Calu3 (cell line): ENCODE data around the gene DNAJC4. TPM values are rescaled to one million over a fixed set of nuclear protein-coding genes. Genes with fewer than 3 reads are reported as not detected.

ENCODE experiments used
- BruUV-seq: library from RNA; stranded (reverse); fragments of 400-500 nt; replicated peaks from 2 replicates; lab custom pipeline; 2021; lab: Mats Ljungman, UMichigan
- CTCF ChIA-PET: fragments of 300-600 bp; sonication (Branson Sonifier 250); formaldehyde crosslinking; loops from one replicate; lab custom pipeline; 2022; ENCODE audit warnings: antibody characterized with exemption; lab: Charles Lee
- DNase-seq: peaks from one replicate; pipeline ENCODE4 v3.0.0; 2022
- H3K27ac Mint-ChIP-seq: one replicate; pipeline ENCODE4 v1.8.0; 2022; ENCODE audit warnings: mixed read lengths; ENCODE audit not compliant: unreplicated experiment
- H3K27me3 Mint-ChIP-seq: one replicate; pipeline ENCODE4 v1.8.0; 2022; ENCODE audit warnings: mixed read lengths; ENCODE audit not compliant: unreplicated experiment
- H3K36me3 Mint-ChIP-seq: one replicate; pipeline ENCODE4 v1.8.0; 2022; ENCODE audit warnings: mild to moderate bottlenecking, moderate library complexity, mixed read lengths; ENCODE audit not compliant: insufficient read depth, unreplicated experiment
- H3K4me1 Mint-ChIP-seq: one replicate; pipeline ENCODE4 v1.8.0; 2022; ENCODE audit warnings: mild to moderate bottlenecking, low read depth, mixed read lengths; ENCODE audit not compliant: unreplicated experiment
- H3K4me3 Mint-ChIP-seq: one replicate; pipeline ENCODE4 v1.8.0; 2022; ENCODE audit warnings: mild to moderate bottlenecking, low read depth, moderate library complexity, mixed read lengths; ENCODE audit not compliant: unreplicated experiment
- H3K9me3 Mint-ChIP-seq: one replicate; pipeline ENCODE4 v1.8.0; 2022; ENCODE audit warnings: low read depth, mixed read lengths; ENCODE audit not compliant: unreplicated experiment
- CTCF ChIP-seq: fragments of 200-600 bp; IDR thresholded peaks from one replicate; pipeline ENCODE4 v1.8.0; 2022; ENCODE audit warnings: antibody characterized with exemption; ENCODE audit not compliant: unreplicated experiment
- intact Hi-C: fragments of 100-400 bp; cut with micrococcal nuclease; formaldehyde crosslinking; loops from one replicate; pipeline ENCODE4 v1.10.0; 2022; ENCODE audit not compliant: unreplicated experiment
- total RNA-seq: library from RNA; stranded (reverse); gene quantifications from 2 replicates; pipeline ENCODE4 v1.2.3, GENCODE V29; 2022

Gene DNAJC4
- total RNA-seq, 1 experiment from 2014 or later = 26.6 TPM

- TF ChIP-seq CTCF = no peak
- Mint-ChIP-seq H3K4me3 (no peak within 1 kb of the TSS), H3K4me1 (peaks cover 9% of the 10 kb centered on the region), H3K27ac (no peak within 1 kb of the TSS), H3K27me3 (no peaks in the 10 kb centered on the region), H3K36me3 (peaks cover 80% of the 10 kb centered on the region), H3K9me3 (no peaks in the 10 kb centered on the region)
- BruUV-seq = no TSS peak
- intact Hi-C loops = no loop called here
- CTCF ChIA-PET = interaction anchor here (0.5 kb wide), 1 partner anchor 923 kb away, joined by 3 read pairs; no protein-coding TSS in a partner anchor
- no peak for DNase-seq
Measured at GRCh38 chr11:64206457-64207255, 23.7 kb upstream of the DNAJC4 start, which contains the start of gene FERMT3. Gene FERMT3, plus strand, starts transcription at chr11:64206721. Its CDS starts 644 bp downstream, at chr11:64207365.

- no peak for DNase-seq
- H3K4me3 Mint-ChIP-seq = no peak overlapping the region
Measured at GRCh38 chr11:64207256-64208085, 22.9 kb upstream of the DNAJC4 start.

DNA sequence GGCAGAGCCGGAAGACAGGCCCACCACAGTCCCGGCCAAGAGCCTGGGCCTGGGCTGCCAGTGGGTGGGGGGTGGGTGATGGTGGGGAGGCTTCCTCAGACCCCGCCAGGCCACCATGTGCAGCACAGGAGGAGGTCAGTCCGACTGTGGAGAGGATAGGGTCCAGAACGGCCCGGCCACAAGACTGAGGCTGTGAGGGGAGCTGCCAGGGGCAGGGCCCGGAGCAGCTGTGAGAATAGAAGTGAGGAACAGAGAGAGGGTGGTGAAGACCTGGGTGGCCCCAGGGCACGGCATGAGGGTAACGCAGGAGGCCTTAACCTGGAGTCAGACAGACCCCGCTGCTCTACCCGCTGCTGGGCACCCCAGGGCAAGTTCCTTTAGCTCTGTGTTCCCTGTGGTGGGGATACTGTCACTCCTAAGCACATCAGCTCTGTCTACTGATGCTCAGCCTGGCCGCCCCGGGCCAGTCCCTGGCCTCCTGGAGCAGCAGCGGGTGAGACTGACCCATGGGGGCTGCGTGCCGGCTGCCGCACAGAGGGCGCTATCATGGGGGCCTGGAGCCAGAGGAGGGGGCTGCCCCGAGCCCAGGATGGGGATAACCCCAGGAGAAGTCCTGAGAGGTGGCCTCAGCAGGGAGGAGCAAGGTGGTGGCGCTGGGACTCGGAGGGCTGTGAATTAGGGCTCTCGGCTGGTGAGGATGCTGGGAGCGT, 22.1 kb upstream of the DNAJC4 start:
- no peak overlapping the region for H3K4me3 Mint-ChIP-seq
- peaks cover 64% of the 10 kb centered on the region for H3K36me3 Mint-ChIP-seq
- peak overlapping the region; percentile 50 for H3K27ac Mint-ChIP-seq
- CTCF ChIA-PET = interaction anchor here (0.6 kb wide), 1 partner anchor 39 kb away, joined by 6 read pairs; no protein-coding TSS in a partner anchor
- H3K27me3 Mint-ChIP-seq = no peaks in the 10 kb centered on the region
- H3K4me1 Mint-ChIP-seq = peaks cover 6% of the 10 kb centered on the region
- BruUV-seq = no TSS peak
- TF ChIP-seq CTCF = no peak
- DNase-seq = no peak
- no peaks in the 10 kb centered on the region for H3K9me3 Mint-ChIP-seq
- intact Hi-C loops = no loop called here

More at GRCh38 chr11:64207256-64208085, 22.9 kb upstream of the DNAJC4 start:
- Mint-ChIP-seq H3K36me3 (peaks cover 72% of the 10 kb centered on the region), H3K27ac (no peak overlapping the region), H3K27me3 (no peaks in the 10 kb centered on the region), H3K4me1 (peaks cover 9% of the 10 kb centered on the region), H3K9me3 (no peaks in the 10 kb centered on the region)
- intact Hi-C loops = no loop called here
- no peak for TF ChIP-seq CTCF
- CTCF ChIA-PET = interaction anchor here (0.6 kb wide), 1 partner anchor 40 kb away, joined by 6 read pairs; no protein-coding TSS in a partner anchor
- BruUV-seq = no TSS peak
